A673 (cell line): Measurements from ENCODE around the gene KDM4F. TPM values are rescaled to one million over a fixed set of nuclear protein-coding genes. Genes with fewer than 3 reads are reported as not detected.

Source experiments
- BruUV-seq: library from RNA; stranded (reverse); fragments of 400-500 nt; replicated peaks from 2 replicates; lab custom pipeline; 2021; lab: Mats Ljungman, UMichigan
- CTCF ChIA-PET: fragments of 300-600 bp; sonication (Branson Sonifier 250); formaldehyde crosslinking; loops from one replicate; lab custom pipeline; 2022; ENCODE audit warnings: antibody characterized with exemption; lab: Charles Lee
- POLR2A ChIA-PET: fragments of 300-600 bp; sonication (Branson Sonifier 250); formaldehyde crosslinking; loops from one replicate; lab custom pipeline; 2022; ENCODE audit warnings: antibody characterized with exemption; ENCODE audit not compliant: low non-redundant PET; lab: Charles Lee
- DNase-seq: peaks from one replicate; pipeline ENCODE4 v3.0.0-alpha.2; 2015; ENCODE audit warnings: low spot score
- H3K27ac ChIP-seq: fragments of 200-600 bp; sonication (generic); 2 replicates; pipeline ENCODE4 v1.5.1; 2016; ENCODE audit warnings: mixed run types, low read depth, mild to moderate bottlenecking, mixed read lengths, antibody characterized with exemption, low read length; ENCODE audit not compliant: poor library complexity, severe bottlenecking
- H3K27me3 ChIP-seq: fragments of 200-600 bp; sonication (generic); replicated peaks from 2 replicates; pipeline ENCODE4 v1.6.1; 2017; ENCODE audit warnings: mixed run types, low read depth, mild to moderate bottlenecking, mixed read lengths, antibody characterized with exemption, low read length; ENCODE audit not compliant: insufficient read depth, poor library complexity
- H3K36me3 ChIP-seq: fragments of 200-600 bp; sonication (generic); 2 replicates; pipeline ENCODE4 v1.6.1; 2016; ENCODE audit warnings: mixed run types, mild to moderate bottlenecking, mixed read lengths, antibody characterized with exemption, low read length; ENCODE audit not compliant: insufficient read depth, poor library complexity, severe bottlenecking
- H3K4me1 ChIP-seq: fragments of 200-600 bp; sonication (generic); 2 replicates; pipeline ENCODE4 v1.6.1; 2017; ENCODE audit warnings: mixed run types, mild to moderate bottlenecking, mixed read lengths, antibody characterized with exemption, low read length; ENCODE audit not compliant: insufficient read depth, poor library complexity, severe bottlenecking
- H3K4me3 ChIP-seq: fragments of 200-600 bp; sonication (generic); 2 replicates; pipeline ENCODE4 v1.5.1; 2016; ENCODE audit warnings: low read depth, mixed run types, mild to moderate bottlenecking, mixed read lengths, low read length; ENCODE audit not compliant: poor library complexity, severe bottlenecking
- H3K9me3 ChIP-seq: fragments of 200-600 bp; sonication (generic); 2 replicates; pipeline ENCODE4 v1.6.1; 2016; ENCODE audit warnings: mixed run types, low read depth, mild to moderate bottlenecking, mixed read lengths, antibody characterized with exemption, low read length; ENCODE audit not compliant: poor library complexity, severe bottlenecking
- EZH2 ChIP-seq: fragments of 200-600 bp; sonication (generic); IDR thresholded peaks from 2 replicates; pipeline ENCODE4 v1.6.1; 2017; ENCODE audit warnings: borderline replicate concordance, low read depth, mild to moderate bottlenecking, mixed read lengths, antibody characterized with exemption, low read length; ENCODE audit not compliant: poor library complexity, severe bottlenecking
- intact Hi-C: fragments of 100-400 bp; cut with micrococcal nuclease; formaldehyde crosslinking; loops from one replicate; pipeline ENCODE4 v1.10.0; 2022; ENCODE audit not compliant: unreplicated experiment
- total RNA-seq: library from RNA; stranded (reverse); gene quantifications from 2 replicates; pipeline ENCODE4 v1.2.3, GENCODE V29; 2021
- TF ChIP-seq, protein P1 (sequence below): fragments of 300-800, 200-600 bp; sonication (generic); conservative IDR thresholded peaks from 2 replicates; pipeline ENCODE4 v1.5.1; 2017; ENCODE audit warnings: low read depth, mild to moderate bottlenecking, antibody characterized with exemption, low read length, moderate library complexity, mixed read lengths

The KDM4F gene
- total RNA-seq, 1 experiment from 2014 or later = not detected

DNA sequence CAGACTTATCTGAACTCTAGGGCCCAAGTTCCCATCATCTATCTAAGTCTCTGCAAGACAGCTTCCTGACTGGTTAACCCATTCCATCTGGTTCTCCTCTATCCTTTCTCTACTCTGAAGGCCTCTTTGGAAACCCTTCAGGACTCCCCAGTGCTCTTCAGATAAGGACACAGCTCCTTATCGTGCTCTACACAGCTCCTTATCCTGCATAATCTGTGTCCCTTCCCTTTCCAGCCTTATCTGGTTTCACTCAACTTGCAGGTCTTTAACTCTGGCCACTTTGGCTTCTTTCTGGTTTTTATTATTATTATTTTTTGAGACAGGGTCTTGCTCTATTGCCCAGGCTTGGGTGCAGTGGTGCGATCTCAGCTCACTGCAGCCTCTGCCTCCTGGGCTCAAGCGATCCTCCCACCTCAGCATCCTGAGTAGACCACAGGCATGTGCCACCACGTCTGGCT is 51.0 kb downstream of the KDM4F start:
- Histone ChIP-seq H3K4me1 (peaks cover 10% of the 10 kb centered on the region), H3K36me3 (no peaks in the 10 kb centered on the region), H3K27ac (no peak overlapping the region), H3K4me3 (no peak overlapping the region), H3K27me3 (no peaks in the 10 kb centered on the region), H3K9me3 (no peaks in the 10 kb centered on the region)
- CTCF ChIA-PET = no interaction called here
- no TSS peak for BruUV-seq
- no peak for DNase-seq
- intact Hi-C loops = no loop called here
- POLR2A ChIA-PET = no interaction called here
- TF ChIP-seq, protein P1, sequence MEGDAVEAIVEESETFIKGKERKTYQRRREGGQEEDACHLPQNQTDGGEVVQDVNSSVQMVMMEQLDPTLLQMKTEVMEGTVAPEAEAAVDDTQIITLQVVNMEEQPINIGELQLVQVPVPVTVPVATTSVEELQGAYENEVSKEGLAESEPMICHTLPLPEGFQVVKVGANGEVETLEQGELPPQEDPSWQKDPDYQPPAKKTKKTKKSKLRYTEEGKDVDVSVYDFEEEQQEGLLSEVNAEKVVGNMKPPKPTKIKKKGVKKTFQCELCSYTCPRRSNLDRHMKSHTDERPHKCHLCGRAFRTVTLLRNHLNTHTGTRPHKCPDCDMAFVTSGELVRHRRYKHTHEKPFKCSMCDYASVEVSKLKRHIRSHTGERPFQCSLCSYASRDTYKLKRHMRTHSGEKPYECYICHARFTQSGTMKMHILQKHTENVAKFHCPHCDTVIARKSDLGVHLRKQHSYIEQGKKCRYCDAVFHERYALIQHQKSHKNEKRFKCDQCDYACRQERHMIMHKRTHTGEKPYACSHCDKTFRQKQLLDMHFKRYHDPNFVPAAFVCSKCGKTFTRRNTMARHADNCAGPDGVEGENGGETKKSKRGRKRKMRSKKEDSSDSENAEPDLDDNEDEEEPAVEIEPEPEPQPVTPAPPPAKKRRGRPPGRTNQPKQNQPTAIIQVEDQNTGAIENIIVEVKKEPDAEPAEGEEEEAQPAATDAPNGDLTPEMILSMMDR = no peak
- no peak for TF ChIP-seq EZH2

Other genes starting within 250 kb of the KDM4F start
- 86.1 and 86.7 TPM in 2 replicates for gene CWC15, start 75.9 kb upstream of the KDM4F start, total RNA-seq
- 3.0 and 3.9 TPM in 2 replicates for gene KDM4D, start 75.7 kb upstream of the KDM4F start, total RNA-seq
- not detected in 2 replicates for gene KDM4E, start 24.2 kb upstream of the KDM4F start, total RNA-seq
- gene SRSF8, start 17.5 kb downstream of the KDM4F start, total RNA-seq = 22.5 and 25.0 TPM in 2 replicates
- gene ENDOD1, start 40.4 kb downstream of the KDM4F start, total RNA-seq = 6.1 and 7.3 TPM in 2 replicates
- 4.9 and 6.7 TPM in 2 replicates for gene SESN3, start 181.8 kb downstream of the KDM4F start, total RNA-seq